AG09319 (cell line): Measurements from ENCODE around the gene COTL1.

Source experiments
- DNase-seq: peaks from one replicate; pipeline ENCODE4 v3.0.0-alpha.2; 2010; ENCODE audit warnings: low read depth; ENCODE audit errors: extremely low read depth
- CTCF ChIP-seq: IDR thresholded peaks from 2 replicates; pipeline ENCODE4 v1.5.1; 2011; ENCODE audit warnings: low read depth, mild to moderate bottlenecking, inconsistent platforms, low read length, moderate library complexity

COTL1 gene

GRCh38 chr16:84534815-84535214 lies 83.1 kb downstream of the COTL1 start:
- DNase-seq: no peak
- no peak for TF ChIP-seq CTCF

- no peak for DNase-seq
- TF ChIP-seq CTCF: no peak
Measured at GRCh38 chr16:84532855-84533486, 84.9 kb downstream of the COTL1 start.

DNA sequence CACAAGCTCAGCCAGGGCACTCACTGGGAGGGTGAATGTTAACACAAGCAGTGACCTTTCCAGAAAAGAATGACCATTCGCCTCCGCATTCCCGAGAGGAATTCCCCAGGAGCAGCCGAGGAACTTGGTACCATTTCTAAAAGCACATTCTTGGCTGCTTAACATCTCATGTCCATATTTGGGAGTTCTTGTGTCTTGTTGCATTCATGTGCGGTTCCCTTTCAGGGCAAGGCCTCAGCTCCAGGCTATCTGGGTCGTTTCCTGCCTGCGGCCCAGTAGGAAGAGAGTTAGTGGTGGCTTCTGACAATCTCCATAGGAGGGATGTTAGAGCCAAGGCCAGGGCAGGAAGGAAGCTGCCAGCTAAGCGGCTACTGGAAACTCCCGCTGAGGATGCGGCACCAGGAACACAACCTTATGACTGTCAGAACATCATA lies 85.6 kb downstream of the COTL1 start:
- peak; percentile 94 for DNase-seq
- no peak for TF ChIP-seq CTCF

DNA sequence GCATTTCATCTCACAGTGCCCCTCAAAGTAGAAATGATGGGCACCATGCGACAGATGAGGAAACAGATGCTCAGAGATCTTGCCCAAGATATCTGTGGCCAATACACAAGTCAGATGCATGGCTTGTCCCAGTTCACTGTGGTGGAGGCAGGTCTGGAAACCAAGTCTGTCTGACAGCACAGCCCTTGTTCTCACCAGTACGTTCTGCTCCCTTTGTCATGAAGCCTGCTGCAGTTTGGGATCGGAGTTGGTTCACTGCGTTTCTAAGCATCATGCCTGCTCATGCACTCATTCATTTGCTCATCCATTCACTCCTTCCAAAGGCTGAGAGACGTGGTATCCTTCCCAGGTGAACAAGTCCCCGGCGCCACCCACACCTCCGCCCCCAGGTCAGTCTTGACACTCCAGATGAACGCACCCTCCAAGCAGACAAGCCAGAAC lies 86.2 kb downstream of the COTL1 start:
- no peak for DNase-seq
- TF ChIP-seq CTCF: no peak

DNA sequence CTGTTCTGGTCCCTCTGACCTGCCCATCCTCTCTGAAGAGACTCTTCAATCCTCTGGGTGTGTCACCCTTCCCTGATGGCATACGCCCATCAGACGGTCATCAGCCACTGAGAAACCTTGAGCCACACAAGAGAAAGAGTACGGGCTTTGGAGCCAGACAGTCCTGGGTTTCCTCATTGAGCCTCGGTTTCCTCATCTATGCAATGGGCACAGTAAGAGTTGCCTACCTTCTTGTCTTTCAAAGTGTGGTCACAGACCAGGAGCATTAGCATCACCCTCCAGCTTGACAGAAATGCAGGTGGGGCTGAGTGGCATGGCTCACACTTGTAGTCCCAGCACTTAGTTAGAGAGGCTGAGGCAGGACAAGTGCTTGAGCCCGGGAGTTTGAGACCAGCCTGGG lies 87.3 kb downstream of the COTL1 start:
- no peak for DNase-seq
- TF ChIP-seq CTCF: no peak

DNA sequence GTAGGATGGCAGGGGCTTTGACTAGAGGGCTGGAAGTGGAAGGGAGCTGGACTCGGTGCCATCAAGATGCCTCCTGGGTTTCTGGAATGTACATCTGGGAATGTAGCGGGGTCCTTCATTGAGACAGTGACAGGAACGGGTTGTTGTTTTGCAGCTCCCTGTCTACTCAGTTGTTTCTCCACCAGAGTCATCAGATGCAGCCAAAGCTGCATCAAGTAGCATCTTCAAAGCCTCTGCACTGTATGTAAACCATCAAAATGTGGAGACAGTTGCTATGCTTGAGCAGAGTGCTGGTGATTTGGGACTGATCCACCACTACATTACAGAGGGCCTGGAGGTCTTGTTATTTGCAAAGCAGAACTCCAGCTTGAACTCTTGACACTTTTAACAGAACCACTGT lies 88.3 kb downstream of the COTL1 start:
- no peak for TF ChIP-seq CTCF
- no peak for DNase-seq

GRCh38 chr16:84528322-84528721 lies 89.6 kb downstream of the COTL1 start:
- DNase-seq: no peak
- no peak for TF ChIP-seq CTCF
